Stimulated activated CD8-positive, alpha-beta memory T cell treated with anti-CD3 and anti-CD28 coated beads, Interleukin-2, amount 100 ng/mL, for 1 hour (primary cell): ENCODE data around the gene RIPOR1.
"Not testable (repeated sequence)": the region's sequence is repeated elsewhere in the genome, so short reads cannot be mapped to it uniquely, and the experiment has no call there.

Source experiments
- DNase-seq, 2 donors: peaks; one replicate each; pipeline ENCODE4 v3.0.0-alpha.2; 2020; ENCODE audit warnings: low read depth in 2 of 2

Gene RIPOR1

GRCh38 chr16:67517661-67518423 lies 10.8 kb upstream of the RIPOR1 start:
- DNase-seq: no peak

GRCh38 chr16:67518676-67519075 lies 10.0 kb upstream of the RIPOR1 start:
- no peak for DNase-seq

DNA sequence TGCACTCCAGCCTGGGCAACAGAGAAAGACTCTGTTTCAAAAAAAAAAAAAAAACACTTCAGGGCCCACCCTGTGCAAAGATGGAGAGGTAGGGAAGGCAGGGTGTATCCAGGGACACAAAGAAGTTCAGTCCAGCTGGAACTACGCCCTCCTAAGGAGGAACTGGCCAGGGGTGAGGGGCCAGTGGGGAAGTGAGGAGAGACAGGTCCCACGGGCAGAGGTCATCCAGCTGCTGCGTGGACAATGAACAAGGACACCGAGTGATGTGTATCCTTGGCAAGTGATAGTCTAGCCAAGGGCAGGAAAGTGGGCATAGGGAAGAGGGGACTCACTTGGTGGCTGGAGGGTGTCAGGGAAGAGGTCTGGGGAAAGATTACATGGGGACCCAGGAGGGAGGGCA lies 9.4 kb upstream of the RIPOR1 start:
- DNase-seq: no peak

GRCh38 chr16:67521095-67521804 lies 7.4 kb upstream of the RIPOR1 start:
- peak; percentile 94 to 95 for DNase-seq

GRCh38 chr16:67525176-67525860 lies 3.3 kb upstream of the RIPOR1 start:
- DNase-seq: no peak

GRCh38 chr16:67526149-67526791 lies 2.4 kb upstream of the RIPOR1 start:
- DNase-seq: no peak

- DNase-seq: no peak
Observed at GRCh38 chr16:67528870-67529581, 397 bp downstream of the RIPOR1 start.

- DNase-seq: no peak
Observed at GRCh38 chr16:67529582-67530012, 968 bp downstream of the RIPOR1 start.

DNA sequence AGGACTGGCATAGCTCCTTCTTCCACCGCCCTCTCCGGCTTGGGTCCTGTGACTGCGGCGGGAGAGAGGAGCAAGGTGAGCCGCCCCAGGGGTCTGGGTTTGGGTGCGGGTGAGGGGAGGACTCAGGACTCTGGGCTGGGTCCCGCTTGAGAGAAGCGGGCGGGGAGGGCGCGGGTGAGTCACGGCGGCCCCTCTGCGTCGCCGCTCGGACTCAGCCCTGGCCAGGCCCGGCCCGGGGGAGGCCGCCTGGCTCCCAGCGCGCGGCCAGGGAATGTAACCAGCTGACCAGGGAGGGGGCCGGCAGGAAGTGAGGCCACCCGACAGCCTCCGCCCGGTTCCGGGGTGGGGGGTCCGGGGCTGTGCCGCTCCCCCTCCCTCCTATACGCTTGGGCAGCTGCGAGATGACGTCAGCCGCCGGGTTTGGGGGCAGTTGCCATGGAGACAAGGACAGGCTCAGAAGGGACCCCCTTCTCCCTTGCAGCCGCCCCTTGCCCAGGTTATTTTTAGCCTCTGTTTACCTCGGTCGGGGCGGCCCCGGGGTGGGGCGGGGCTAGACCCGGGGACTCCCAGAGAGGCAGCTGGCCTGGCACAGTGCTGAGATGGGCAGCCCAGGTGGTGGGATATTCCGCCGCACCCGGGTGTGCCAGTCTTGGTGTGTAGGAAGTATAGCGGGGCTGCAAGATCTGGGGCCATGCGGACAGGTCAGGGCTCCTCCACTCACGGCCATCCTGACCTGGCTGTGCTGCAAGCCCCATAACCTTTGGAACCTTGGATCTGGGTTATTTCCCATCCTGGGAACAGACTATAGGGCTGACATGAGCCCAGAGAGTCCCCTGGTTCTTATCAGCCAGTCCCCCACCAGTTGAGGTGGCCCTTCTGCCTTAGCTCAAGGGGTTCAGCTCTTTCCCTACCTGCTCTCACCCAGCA lies 1.6 kb downstream of the RIPOR1 start:
- no peak for DNase-seq

- DNase-seq: no peak
Observed at GRCh38 chr16:67531247-67531646, 2.6 kb downstream of the RIPOR1 start.

DNA sequence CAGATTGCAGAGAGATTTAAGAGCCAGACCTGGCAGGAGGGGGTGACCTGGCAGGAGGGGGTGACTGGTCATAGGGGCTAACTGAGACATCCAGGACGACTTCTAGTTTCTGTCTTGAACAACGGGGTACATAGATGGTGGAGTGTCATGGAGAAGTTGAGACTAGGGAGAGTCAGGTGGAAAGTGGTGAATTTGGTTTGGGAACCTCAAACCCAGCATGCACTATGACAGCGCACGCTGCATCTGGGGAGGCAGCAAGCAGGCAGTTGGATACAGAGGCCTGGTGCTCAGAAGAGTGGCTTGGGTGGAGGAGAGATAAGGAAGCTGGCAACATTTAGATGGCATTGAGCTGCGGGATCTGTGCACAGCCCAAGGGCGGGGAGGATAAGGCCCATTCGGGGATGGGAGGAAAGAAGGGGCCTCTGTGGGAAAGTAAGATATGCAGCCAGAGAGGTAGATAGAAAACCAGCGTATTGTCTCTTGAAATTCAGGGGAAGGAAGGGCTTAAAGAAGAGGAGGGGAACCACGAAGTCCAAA lies 4.5 kb downstream of the RIPOR1 start:
- DNase-seq: no peak

- not testable (repeated sequence) for DNase-seq
Observed at GRCh38 chr16:67533987-67534386, 5.4 kb downstream of the RIPOR1 start.

GRCh38 chr16:67534431-67534830 lies 5.8 kb downstream of the RIPOR1 start:
- DNase-seq: no peak

- no peak for DNase-seq
Observed at GRCh38 chr16:67535201-67535600, 6.6 kb downstream of the RIPOR1 start.

DNA sequence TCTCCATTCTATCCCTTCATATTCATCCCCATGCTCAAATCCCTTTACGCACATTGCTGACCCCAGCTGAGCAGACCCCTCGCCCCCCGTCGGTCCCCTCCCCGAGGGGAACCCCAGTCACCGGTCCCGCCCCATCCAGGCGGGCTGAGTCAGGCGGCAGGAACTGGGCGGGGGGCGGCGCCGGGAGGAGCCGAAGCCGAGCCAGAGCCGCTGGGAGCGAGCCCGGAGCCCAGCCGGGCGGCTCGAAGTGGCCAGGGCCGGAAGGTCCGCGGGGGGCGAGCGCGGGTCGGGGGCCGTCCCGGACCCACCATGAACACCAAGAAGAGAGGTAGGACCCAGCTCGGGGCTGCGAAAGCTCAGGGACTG lies 8.6 kb downstream of the RIPOR1 start:
- DNase-seq: no peak

GRCh38 chr16:67537636-67538591 lies 9.3 kb downstream of the RIPOR1 start:
- DNase-seq: peak in 1 of 2 donors; percentile 50

DNA sequence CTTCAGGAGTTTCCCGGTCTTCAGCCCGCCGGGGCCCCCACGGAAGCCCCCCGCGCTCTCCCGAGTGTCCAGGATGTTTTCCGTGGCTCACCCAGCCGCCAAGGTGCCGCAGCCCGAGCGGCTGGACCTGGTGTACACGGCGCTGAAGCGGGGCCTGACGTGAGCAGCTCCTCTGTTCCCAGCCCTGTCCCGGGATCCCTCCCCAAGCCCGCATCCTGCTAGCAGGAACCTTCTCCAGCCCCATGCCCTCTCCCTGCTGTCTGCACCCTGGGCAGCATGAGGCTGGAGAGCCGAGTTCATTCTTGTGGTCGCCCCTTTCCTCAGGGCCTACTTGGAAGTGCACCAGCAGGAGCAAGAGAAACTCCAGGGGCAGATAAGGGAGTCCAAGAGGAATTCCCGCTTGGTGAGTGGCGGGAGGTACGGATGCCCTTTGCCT lies 10.1 kb downstream of the RIPOR1 start:
- no peak for DNase-seq

DNA sequence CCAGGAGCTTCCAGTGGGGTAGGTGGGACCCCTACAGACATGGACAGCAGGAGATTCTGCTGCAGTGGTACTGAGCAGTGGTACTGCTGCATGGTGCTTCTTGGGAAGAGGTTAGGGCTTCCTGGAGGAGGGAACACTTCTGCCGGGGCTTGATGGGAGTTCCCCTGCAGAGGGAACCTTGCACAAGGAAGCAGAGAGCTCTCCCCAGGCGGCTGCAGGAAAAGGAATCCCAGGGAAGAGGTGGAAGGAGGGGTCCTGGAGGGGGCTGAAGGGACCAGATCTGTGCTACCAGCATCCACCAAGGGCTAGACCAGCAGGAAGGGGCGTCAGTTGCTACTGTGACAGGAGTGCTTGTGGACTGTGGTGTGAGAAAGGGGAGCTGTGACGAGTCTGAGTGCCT lies 10.6 kb downstream of the RIPOR1 start:
- no peak for DNase-seq
